NCI-H774 (cell line): ENCODE results near the gene LCLAT1.

Experiments used
- DNase-seq: peaks from one replicate; lab custom pipeline; 2025; lab: John Stamatoyannopoulos, UW

Gene LCLAT1

GRCh38 chr2:30675758-30676157 is 228.7 kb downstream of the LCLAT1 start:
- DNase-seq = no peak

- DNase-seq = no peak
These were observed 230.2 kb downstream of the LCLAT1 start for GRCh38 chr2:30677231-30677630.

GRCh38 chr2:30677861-30678385 is 230.9 kb downstream of the LCLAT1 start:
- DNase-seq = no peak

GRCh38 chr2:30678410-30679137 is 231.5 kb downstream of the LCLAT1 start:
- DNase-seq = no peak

- no peak for DNase-seq
These were observed 232.5 kb downstream of the LCLAT1 start for GRCh38 chr2:30679426-30680088.

- DNase-seq = no peak
These were observed 233.1 kb downstream of the LCLAT1 start for GRCh38 chr2:30680121-30680520.

- no peak for DNase-seq
These were observed 234.0 kb downstream of the LCLAT1 start for GRCh38 chr2:30681022-30681421.

GRCh38 chr2:30683236-30683956 is 236.3 kb downstream of the LCLAT1 start:
- DNase-seq = no peak

- DNase-seq = no peak
These were observed 237.0 kb downstream of the LCLAT1 start for GRCh38 chr2:30684026-30684425.

- no peak for DNase-seq
These were observed 237.5 kb downstream of the LCLAT1 start for GRCh38 chr2:30684516-30684915.

- DNase-seq = no peak
These were observed 237.9 kb downstream of the LCLAT1 start for GRCh38 chr2:30684996-30685395.

GRCh38 chr2:30686000-30686399 is 239.0 kb downstream of the LCLAT1 start:
- DNase-seq = peak; percentile 85

GRCh38 chr2:30686669-30687068 is 239.6 kb downstream of the LCLAT1 start:
- no peak for DNase-seq

GRCh38 chr2:30688956-30689401 is 241.9 kb downstream of the LCLAT1 start:
- DNase-seq = peak; percentile 25

GRCh38 chr2:30689496-30690125 is 242.6 kb downstream of the LCLAT1 start:
- no peak for DNase-seq

GRCh38 chr2:30690126-30690561 is 243.1 kb downstream of the LCLAT1 start:
- DNase-seq = no peak

GRCh38 chr2:30691091-30691947 is 244.3 kb downstream of the LCLAT1 start:
- no peak for DNase-seq

- DNase-seq = no peak
These were observed 245.1 kb downstream of the LCLAT1 start for GRCh38 chr2:30691948-30692828.

GRCh38 chr2:30692829-30693275 is 245.8 kb downstream of the LCLAT1 start:
- no peak for DNase-seq
